ENCODE results near the gene RNF10.
"Not testable (repeated sequence)": the region's sequence is repeated elsewhere in the genome, so short reads cannot be mapped to it uniquely, and the experiment has no call there.

The RNF10 gene

GRCh38 chr12:120596901-120597300 lies 62.7 kb downstream of the RNF10 start:
- Mint-ChIP-seq H3K9me3 (no peaks in the 10 kb centered on the region), H3K4me3 (no peak overlapping the region), H3K4me1 (ENCODE audit: low read depth) (peaks cover 31% of the 10 kb centered on the region), H3K36me3 (ENCODE audit: low read depth) (no peaks in the 10 kb centered on the region), H3K27me3 (peaks cover 5% of the 10 kb centered on the region), H3K27ac (no peak overlapping the region)
- intact Hi-C loops (cut with micrococcal nuclease), result no loop called here

GRCh38 chr12:120597861-120598260 lies 63.7 kb downstream of the RNF10 start:
- peaks cover 35% of the 10 kb centered on the region for H3K4me1 Mint-ChIP-seq (ENCODE audit: low read depth)
- H3K9me3 Mint-ChIP-seq, result no peaks in the 10 kb centered on the region
- peaks cover 5% of the 10 kb centered on the region for H3K27me3 Mint-ChIP-seq
- intact Hi-C loops (cut with micrococcal nuclease), result no loop called here
- no peak overlapping the region for H3K27ac Mint-ChIP-seq
- no peak overlapping the region for H3K4me3 Mint-ChIP-seq
- H3K36me3 Mint-ChIP-seq (ENCODE audit: low read depth), result no peaks in the 10 kb centered on the region

GRCh38 chr12:120598674-120599463 lies 64.7 kb downstream of the RNF10 start:
- intact Hi-C loops (cut with micrococcal nuclease), result no loop called here
- Mint-ChIP-seq H3K4me1 (ENCODE audit: low read depth) (peaks cover 35% of the 10 kb centered on the region), H3K27ac (no peak overlapping the region), H3K36me3 (ENCODE audit: low read depth) (no peaks in the 10 kb centered on the region), H3K9me3 (no peaks in the 10 kb centered on the region), H3K4me3 (no peak overlapping the region), H3K27me3 (peaks cover 5% of the 10 kb centered on the region)

GRCh38 chr12:120599672-120600552 lies 65.8 kb downstream of the RNF10 start:
- intact Hi-C loops (cut with micrococcal nuclease), result no loop called here
- peaks cover 35% of the 10 kb centered on the region for H3K4me1 Mint-ChIP-seq (ENCODE audit: low read depth)
- H3K27me3 Mint-ChIP-seq, result peaks cover 5% of the 10 kb centered on the region
- no peak overlapping the region for H3K27ac Mint-ChIP-seq
- no peaks in the 10 kb centered on the region for H3K9me3 Mint-ChIP-seq
- no peak overlapping the region for H3K4me3 Mint-ChIP-seq
- no peaks in the 10 kb centered on the region for H3K36me3 Mint-ChIP-seq (ENCODE audit: low read depth)

GRCh38 chr12:120602416-120602815 lies 68.3 kb downstream of the RNF10 start:
- intact Hi-C loops (cut with micrococcal nuclease); H3K27ac Mint-ChIP-seq; H3K36me3 Mint-ChIP-seq (ENCODE audit: low read depth); H3K9me3 Mint-ChIP-seq; H3K27me3 Mint-ChIP-seq; H3K4me3 Mint-ChIP-seq: not testable (repeated sequence)
- H3K4me1 Mint-ChIP-seq (ENCODE audit: low read depth), result peaks cover 35% of the 10 kb centered on the region

- peaks cover 1% of the 10 kb centered on the region for H3K27me3 Mint-ChIP-seq
- H3K36me3 Mint-ChIP-seq (ENCODE audit: low read depth), result no peaks in the 10 kb centered on the region
- H3K27ac Mint-ChIP-seq, result no peak overlapping the region
- intact Hi-C loops (cut with micrococcal nuclease), result no loop called here
- no peak overlapping the region for H3K4me3 Mint-ChIP-seq
- peaks cover 6% of the 10 kb centered on the region for H3K4me1 Mint-ChIP-seq (ENCODE audit: low read depth)
- no peaks in the 10 kb centered on the region for H3K9me3 Mint-ChIP-seq
Measured at GRCh38 chr12:120610560-120610959, 76.4 kb downstream of the RNF10 start.

GRCh38 chr12:120611534-120611933 lies 77.4 kb downstream of the RNF10 start:
- H3K4me1 Mint-ChIP-seq (ENCODE audit: low read depth); H3K36me3 Mint-ChIP-seq (ENCODE audit: low read depth); H3K9me3 Mint-ChIP-seq; H3K4me3 Mint-ChIP-seq; H3K27me3 Mint-ChIP-seq; intact Hi-C loops (cut with micrococcal nuclease): not testable (repeated sequence)
- H3K27ac Mint-ChIP-seq, result peak overlapping the region; percentile 2

- intact Hi-C loops (cut with micrococcal nuclease), result no loop called here
- Mint-ChIP-seq H3K36me3 (ENCODE audit: low read depth) (no peaks in the 10 kb centered on the region), H3K9me3 (no peaks in the 10 kb centered on the region), H3K27ac (no peak overlapping the region), H3K27me3 (peaks cover 18% of the 10 kb centered on the region), H3K4me3 (no peak overlapping the region), H3K4me1 (ENCODE audit: low read depth) (peaks cover 6% of the 10 kb centered on the region)
Measured at GRCh38 chr12:120614848-120615247, 80.7 kb downstream of the RNF10 start.

- H3K4me1 Mint-ChIP-seq (ENCODE audit: low read depth); H3K36me3 Mint-ChIP-seq (ENCODE audit: low read depth); H3K27ac Mint-ChIP-seq; intact Hi-C loops (cut with micrococcal nuclease); H3K9me3 Mint-ChIP-seq; H3K4me3 Mint-ChIP-seq: not testable (repeated sequence)
- peaks cover 18% of the 10 kb centered on the region for H3K27me3 Mint-ChIP-seq
Measured at GRCh38 chr12:120617193-120617592, 83.0 kb downstream of the RNF10 start.

- H3K4me1 Mint-ChIP-seq (ENCODE audit: low read depth); H3K9me3 Mint-ChIP-seq; H3K36me3 Mint-ChIP-seq (ENCODE audit: low read depth); intact Hi-C loops (cut with micrococcal nuclease); H3K4me3 Mint-ChIP-seq; H3K27ac Mint-ChIP-seq: not testable (repeated sequence)
- H3K27me3 Mint-ChIP-seq, result peaks cover 18% of the 10 kb centered on the region
Measured at GRCh38 chr12:120617767-120618166, 83.6 kb downstream of the RNF10 start.

GRCh38 chr12:120618954-120619615 lies 84.9 kb downstream of the RNF10 start:
- no peaks in the 10 kb centered on the region for H3K9me3 Mint-ChIP-seq
- H3K27ac Mint-ChIP-seq, result no peak overlapping the region
- intact Hi-C loops (cut with micrococcal nuclease), result no loop called here
- no peak overlapping the region for H3K4me3 Mint-ChIP-seq
- H3K36me3 Mint-ChIP-seq (ENCODE audit: low read depth), result no peaks in the 10 kb centered on the region
- no peaks in the 10 kb centered on the region for H3K4me1 Mint-ChIP-seq (ENCODE audit: low read depth)
- H3K27me3 Mint-ChIP-seq, result peaks cover 17% of the 10 kb centered on the region

GRCh38 chr12:120620624-120621023 lies 86.5 kb downstream of the RNF10 start:
- intact Hi-C loops (cut with micrococcal nuclease), result no loop called here
- H3K27ac Mint-ChIP-seq, result no peak overlapping the region
- H3K27me3 Mint-ChIP-seq, result peaks cover 17% of the 10 kb centered on the region
- no peaks in the 10 kb centered on the region for H3K36me3 Mint-ChIP-seq (ENCODE audit: low read depth)
- no peaks in the 10 kb centered on the region for H3K4me1 Mint-ChIP-seq (ENCODE audit: low read depth)
- H3K4me3 Mint-ChIP-seq, result no peak overlapping the region
- H3K9me3 Mint-ChIP-seq, result no peaks in the 10 kb centered on the region

GRCh38 chr12:120625557-120626419 lies 91.6 kb downstream of the RNF10 start:
- no peaks in the 10 kb centered on the region for H3K9me3 Mint-ChIP-seq

More at GRCh38 chr12:120625557-120626419, 91.6 kb downstream of the RNF10 start:
- Mint-ChIP-seq H3K4me1 (ENCODE audit: low read depth) (no peaks in the 10 kb centered on the region), H3K36me3 (ENCODE audit: low read depth) (no peaks in the 10 kb centered on the region), H3K4me3 (no peak overlapping the region), H3K27me3 (peaks cover 3% of the 10 kb centered on the region), H3K27ac (no peak overlapping the region)
- intact Hi-C loops (cut with micrococcal nuclease), result no loop called here

Data from dendritic cell treated with granulocyte-macrophage colony-stimulating factor and Interleukin-4, amounts not matched to agents 40 ng/mL and 50 ng/mL, for 4 days (primary cell).